B cell (primary cell): Measurements from ENCODE around the gene TRAPPC3L. TPM values are rescaled to one million over a fixed set of nuclear protein-coding genes. Genes with fewer than 3 reads are reported as not detected.

ENCODE experiments used
- ATAC-seq: fragments of 200-7000 bp; cut with Tn5 transposase; one replicate; pipeline ENCODE4 v1.10.0; 2021; ENCODE audit warnings: low read depth, mild to moderate bottlenecking, moderate number of reproducible peaks, moderate library complexity
- CTCF ChIA-PET: fragments of 350-600 bp; sonication (Branson Sonifier 250); formaldehyde crosslinking; loops from one replicate; lab custom pipeline; 2021; ENCODE audit warnings: antibody characterized with exemption, inconsistent platforms; lab: Charles Lee
- POLR2A ChIA-PET: fragments of 350-600 bp; sonication (Branson Sonifier 250); formaldehyde crosslinking; loops from one replicate; lab custom pipeline; 2021; ENCODE audit warnings: antibody characterized with exemption; lab: Charles Lee
- DNase-seq: peaks from one replicate; pipeline ENCODE4 v3.0.0; 2013
- H2AFZ ChIP-seq: 2 replicates; pipeline ENCODE4 v1.6.1; 2012; ENCODE audit warnings: mild to moderate bottlenecking, low read depth, low read length; ENCODE audit not compliant: insufficient read depth, poor library complexity, severe bottlenecking
- H3K27ac ChIP-seq, 2 donors: 1 replicate in 1 of 2; 2 replicates in 1 of 2; pipeline ENCODE4 v1.5.1; 2012 to 2013; ENCODE audit warnings: low read length in 2 of 2, mild to moderate bottlenecking in 2 of 2, moderate library complexity in 1 of 2
- H3K27me3 ChIP-seq, 4 experiments: fragments of 200-600 bp in 1 of 4; sonication (generic) in 1 of 4; replicated peaks in 1 of 4; 1 replicate in 2 of 4; 2 replicates in 2 of 4; pipeline versions ENCODE4 v1.6.1 to v1.7.0; 2013 to 2016; ENCODE audit warnings: low read length in 3 of 4, mild to moderate bottlenecking in 2 of 4, mixed read lengths in 1 of 4, moderate library complexity in 1 of 4; ENCODE audit not compliant: insufficient read depth in 4 of 4, control insufficient read depth in 3 of 4; ENCODE audit errors: control extremely low read depth in 1 of 4
- H3K36me3 ChIP-seq, 2 experiments: replicated peaks in 1 of 2; 1 replicate in 1 of 2; 2 replicates in 1 of 2; pipeline versions ENCODE4 v1.6.1 to v1.7.1; 2013; ENCODE audit warnings: low read length in 1 of 2; ENCODE audit not compliant: insufficient read depth in 2 of 2, control insufficient read depth in 1 of 2; ENCODE audit errors: control extremely low read depth in 1 of 2, extremely low read depth in 1 of 2
- H3K4me1 ChIP-seq, 2 donors: fragments of 200-600 bp in 1 of 2; sonication (generic) in 1 of 2; 1 replicate in 1 of 2; 2 replicates in 1 of 2; pipeline versions ENCODE4 v1.5.1 to v1.6.1; 2013 to 2017; ENCODE audit warnings: low read length in 2 of 2; ENCODE audit not compliant: control insufficient read depth in 2 of 2, insufficient read depth in 2 of 2
- H3K4me2 ChIP-seq: replicated peaks from 2 replicates; pipeline ENCODE3; 2012; ENCODE audit warnings: mild to moderate bottlenecking, low read depth, low read length; ENCODE audit not compliant: poor library complexity, severe bottlenecking
- H3K4me3 ChIP-seq, 5 experiments: fragments of 200-600 bp in 1 of 5; sonication (generic) in 1 of 5; 1 replicate in 3 of 5; 2 replicates in 2 of 5; pipeline versions ENCODE4 v1.5.1 to v1.7.0; 2011 to 2016; ENCODE audit warnings: low read length in 4 of 5, mild to moderate bottlenecking in 4 of 5, low read depth in 2 of 5, control low read depth in 1 of 5, moderate library complexity in 1 of 5; ENCODE audit not compliant: insufficient read depth in 1 of 5; ENCODE audit errors: control extremely low read depth in 1 of 5, extremely low read depth in 1 of 5
- H3K79me2 ChIP-seq: fragments of 200-600 bp; sonication (generic); one replicate; pipeline ENCODE4 v1.6.0; 2016; ENCODE audit warnings: low read length; ENCODE audit not compliant: control insufficient read depth, insufficient read depth
- H3K9ac ChIP-seq: fragments of 200-600 bp; sonication (generic); 2 replicates; pipeline ENCODE4 v1.6.1; 2017; ENCODE audit warnings: mild to moderate bottlenecking, low read length, moderate library complexity
- H3K9me3 ChIP-seq, 3 donors: one replicate each; pipeline versions ENCODE4 v1.6.1 to v1.7.1; 2013; ENCODE audit warnings: low read length in 2 of 3; ENCODE audit not compliant: control insufficient read depth in 2 of 3, insufficient read depth in 1 of 3; ENCODE audit errors: control extremely low read depth in 1 of 3
- H4K20me1 ChIP-seq: 2 replicates; pipeline ENCODE4 v1.6.0; 2012; ENCODE audit warnings: mild to moderate bottlenecking, low read length; ENCODE audit not compliant: insufficient read depth, control insufficient read depth, poor library complexity, severe bottlenecking
- H3K27ac Mint-ChIP-seq: one replicate; pipeline ENCODE4 v1.8.0; 2021; ENCODE audit warnings: mixed read lengths
- H3K27me3 Mint-ChIP-seq: one replicate; pipeline ENCODE4 v1.8.0; 2021; ENCODE audit warnings: mixed read lengths
- H3K4me1 Mint-ChIP-seq: one replicate; pipeline ENCODE4 v1.8.0; 2021; ENCODE audit warnings: mixed read lengths
- H3K4me3 Mint-ChIP-seq: one replicate; pipeline ENCODE4 v1.8.0; 2021; ENCODE audit warnings: mixed read lengths
- H3K9me3 Mint-ChIP-seq: one replicate; pipeline ENCODE4 v1.8.0; 2022; ENCODE audit warnings: mixed read lengths; ENCODE audit not compliant: insufficient read depth
- EZH2 ChIP-seq: IDR thresholded peaks from 2 replicates; pipeline ENCODE4 v1.6.1; 2012; ENCODE audit warnings: borderline replicate concordance, low read depth, mild to moderate bottlenecking, moderate library complexity, low read length; ENCODE audit not compliant: insufficient read depth, poor library complexity, severe bottlenecking
- WGBS: methylation state at CpG from one replicate; pipeline ENCODE4 v1.1.5; 2013; ENCODE audit warnings: missing lambda C conversion rate; ENCODE audit not compliant: insufficient coverage; 5-methylcytosine and 5-hydroxymethylcytosine counted together
- intact Hi-C: fragments of 100-400 bp; cut with micrococcal nuclease; formaldehyde crosslinking; loops from one replicate; pipeline ENCODE4 v1.10.0; 2022
- polyA plus RNA-seq: library from polyadenylated mRNA; depleted of rRNA; stranded (reverse); fragments of >200 nt; gene quantifications from 2 replicates; pipeline ENCODE4 v1.2.3, GENCODE V29; 2012
- total RNA-seq, 2 donors: library from RNA; stranded (reverse); fragments of 120-200 nt in 1 of 2; gene quantifications; 1 replicate in 1 of 2; 2 replicates in 1 of 2; pipeline versions ENCODE4 v1.2.3 to v1.2.4, GENCODE V29; 2013 to 2022
- TF ChIP-seq, protein P1 (sequence below): fragments of 200-600 bp; IDR thresholded peaks from one replicate; pipeline ENCODE4 v1.8.0; 2022; ENCODE audit warnings: antibody characterized with exemption, mild to moderate bottlenecking

TRAPPC3L gene
- total and polyA plus RNA-seq, 2 donors (not counting 1 experiment from before 2014, with no cell fraction given) = not detected

DNA sequence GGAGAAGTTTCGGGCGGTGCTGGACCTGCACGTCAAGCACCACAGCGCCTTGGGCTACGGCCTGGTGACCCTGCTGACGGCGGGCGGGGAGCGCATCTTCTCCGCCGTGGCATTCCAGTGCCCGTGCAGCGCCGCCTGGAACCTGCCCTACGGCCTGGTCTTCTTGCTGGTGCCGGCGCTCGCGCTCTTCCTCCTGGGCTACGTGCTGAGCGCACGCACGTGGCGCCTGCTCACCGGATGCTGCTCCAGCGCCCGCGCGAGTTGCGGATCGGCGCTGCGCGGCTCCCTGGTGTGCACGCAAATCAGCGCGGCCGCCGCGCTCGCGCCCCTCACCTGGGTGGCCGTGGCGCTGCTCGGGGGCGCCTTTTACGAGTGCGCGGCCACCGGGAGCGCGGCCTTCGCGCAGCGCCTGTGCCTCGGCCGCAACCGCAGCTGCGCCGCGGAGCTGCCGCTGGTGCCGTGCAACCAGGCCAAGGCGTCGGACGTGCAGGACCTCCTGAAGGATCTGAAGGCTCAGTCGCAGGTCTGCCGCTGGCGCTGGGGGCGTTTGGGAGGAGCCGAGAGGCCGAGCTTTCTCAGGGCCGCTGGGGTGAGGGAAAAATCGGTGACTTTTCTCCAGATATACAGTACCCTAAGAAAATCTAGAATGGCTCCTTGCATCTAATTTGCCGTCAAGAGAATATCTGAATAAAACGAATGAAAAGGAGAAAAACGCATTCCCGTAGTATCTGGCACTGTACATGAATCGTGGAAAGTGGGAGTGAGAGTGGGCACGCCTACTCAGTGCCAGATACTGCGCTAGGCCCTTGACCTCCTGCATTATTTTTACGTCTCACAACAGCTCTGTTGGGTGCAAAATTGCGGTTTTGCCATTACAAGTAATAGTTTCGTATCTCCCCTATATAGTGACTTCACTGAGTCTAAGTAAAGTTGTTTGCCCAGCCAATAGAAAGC is 83.3 kb downstream of the TRAPPC3L start:
- peak overlapping the region; percentile 30 to 91 (median 71) for H3K4me3 ChIP-seq
- TF ChIP-seq EZH2 = no peak
- TF ChIP-seq, protein P1, sequence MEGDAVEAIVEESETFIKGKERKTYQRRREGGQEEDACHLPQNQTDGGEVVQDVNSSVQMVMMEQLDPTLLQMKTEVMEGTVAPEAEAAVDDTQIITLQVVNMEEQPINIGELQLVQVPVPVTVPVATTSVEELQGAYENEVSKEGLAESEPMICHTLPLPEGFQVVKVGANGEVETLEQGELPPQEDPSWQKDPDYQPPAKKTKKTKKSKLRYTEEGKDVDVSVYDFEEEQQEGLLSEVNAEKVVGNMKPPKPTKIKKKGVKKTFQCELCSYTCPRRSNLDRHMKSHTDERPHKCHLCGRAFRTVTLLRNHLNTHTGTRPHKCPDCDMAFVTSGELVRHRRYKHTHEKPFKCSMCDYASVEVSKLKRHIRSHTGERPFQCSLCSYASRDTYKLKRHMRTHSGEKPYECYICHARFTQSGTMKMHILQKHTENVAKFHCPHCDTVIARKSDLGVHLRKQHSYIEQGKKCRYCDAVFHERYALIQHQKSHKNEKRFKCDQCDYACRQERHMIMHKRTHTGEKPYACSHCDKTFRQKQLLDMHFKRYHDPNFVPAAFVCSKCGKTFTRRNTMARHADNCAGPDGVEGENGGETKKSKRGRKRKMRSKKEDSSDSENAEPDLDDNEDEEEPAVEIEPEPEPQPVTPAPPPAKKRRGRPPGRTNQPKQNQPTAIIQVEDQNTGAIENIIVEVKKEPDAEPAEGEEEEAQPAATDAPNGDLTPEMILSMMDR = no peak
- peak overlapping the region; percentile 86 to 91 for H3K27ac ChIP-seq
- no peaks in the 10 kb centered on the region for H3K27me3 ChIP-seq
- H3K4me1 ChIP-seq = peaks cover 49 to 50% of the 10 kb centered on the region in 2 donors
- peak overlapping the region; percentile 94 for H3K4me2 ChIP-seq
- H4K20me1 ChIP-seq = no peaks in the 10 kb centered on the region
- Mint-ChIP-seq H3K4me3 (peak overlapping the region; percentile 93), H3K4me1 (peaks cover 54% of the 10 kb centered on the region), H3K27me3 (no peaks in the 10 kb centered on the region), H3K27ac (peak overlapping the region; percentile 96), H3K9me3 (no peaks in the 10 kb centered on the region)
- peaks cover 11% of the 10 kb centered on the region for H3K79me2 ChIP-seq
- peak overlapping the region; percentile 93 for H2AFZ ChIP-seq
- peak; percentile 76 for ATAC-seq
- H3K9me3 ChIP-seq = no peaks in the 10 kb centered on the region
- ChIA-PET CTCF (interaction anchor here (0.7 to 3.1 kb wide), 4 partner anchors 16 to 175 kb away, joined by 3 to 9 read pairs (median 3); no protein-coding TSS in a partner anchor), POLR2A (interaction anchor here (1.5 kb wide), 1 partner anchor 52 kb away, joined by 5 read pairs; no protein-coding TSS in a partner anchor)
- WGBS = under 1% methylated on average over 72 of the region's 84 CpGs
- no peaks in the 10 kb centered on the region for H3K36me3 ChIP-seq
- peak; percentile 86 for DNase-seq
- intact Hi-C loops = loop anchor here (1.0 to 10.0 kb wide), 7 partner anchors 11 to 357 kb away; partner anchors contain the start of genes DSE, KPNA5, NT5DC1 and ZUP1
- H3K9ac ChIP-seq = peak overlapping the region; percentile 76
